Mucosa of stomach (tissue), 1 donor: ENCODE results near the gene EHD2.
"Not testable (repeated sequence)": the region's sequence is repeated elsewhere in the genome, so short reads cannot be mapped to it uniquely, and the experiment has no call there.

Source experiments
- H3K27me3 ChIP-seq: one replicate; pipeline ENCODE4 v1.7.0; 2013; ENCODE audit warnings: mild to moderate bottlenecking, low read length; ENCODE audit not compliant: control insufficient read depth, insufficient read depth
- H3K36me3 ChIP-seq: one replicate; pipeline ENCODE4 v1.7.0; 2013; ENCODE audit warnings: low read length; ENCODE audit not compliant: control insufficient read depth, insufficient read depth
- H3K4me1 ChIP-seq: one replicate; pipeline ENCODE4 v1.7.0; 2013; ENCODE audit warnings: mild to moderate bottlenecking, low read length; ENCODE audit not compliant: control insufficient read depth, insufficient read depth
- H3K4me3 ChIP-seq: one replicate; pipeline ENCODE4 v1.7.0; 2013; ENCODE audit warnings: low read length
- H3K9ac ChIP-seq: one replicate; pipeline ENCODE4 v1.7.0; 2013; ENCODE audit warnings: mild to moderate bottlenecking, low read length, moderate library complexity
- H3K9me3 ChIP-seq: one replicate; pipeline ENCODE4 v1.7.0; 2013; ENCODE audit warnings: mild to moderate bottlenecking, low read length, moderate library complexity; ENCODE audit not compliant: control insufficient read depth
- donor health status: Pancreatic carcinoma.

Gene EHD2, protein sequence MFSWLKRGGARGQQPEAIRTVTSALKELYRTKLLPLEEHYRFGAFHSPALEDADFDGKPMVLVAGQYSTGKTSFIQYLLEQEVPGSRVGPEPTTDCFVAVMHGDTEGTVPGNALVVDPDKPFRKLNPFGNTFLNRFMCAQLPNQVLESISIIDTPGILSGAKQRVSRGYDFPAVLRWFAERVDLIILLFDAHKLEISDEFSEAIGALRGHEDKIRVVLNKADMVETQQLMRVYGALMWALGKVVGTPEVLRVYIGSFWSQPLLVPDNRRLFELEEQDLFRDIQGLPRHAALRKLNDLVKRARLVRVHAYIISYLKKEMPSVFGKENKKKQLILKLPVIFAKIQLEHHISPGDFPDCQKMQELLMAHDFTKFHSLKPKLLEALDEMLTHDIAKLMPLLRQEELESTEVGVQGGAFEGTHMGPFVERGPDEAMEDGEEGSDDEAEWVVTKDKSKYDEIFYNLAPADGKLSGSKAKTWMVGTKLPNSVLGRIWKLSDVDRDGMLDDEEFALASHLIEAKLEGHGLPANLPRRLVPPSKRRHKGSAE

DNA sequence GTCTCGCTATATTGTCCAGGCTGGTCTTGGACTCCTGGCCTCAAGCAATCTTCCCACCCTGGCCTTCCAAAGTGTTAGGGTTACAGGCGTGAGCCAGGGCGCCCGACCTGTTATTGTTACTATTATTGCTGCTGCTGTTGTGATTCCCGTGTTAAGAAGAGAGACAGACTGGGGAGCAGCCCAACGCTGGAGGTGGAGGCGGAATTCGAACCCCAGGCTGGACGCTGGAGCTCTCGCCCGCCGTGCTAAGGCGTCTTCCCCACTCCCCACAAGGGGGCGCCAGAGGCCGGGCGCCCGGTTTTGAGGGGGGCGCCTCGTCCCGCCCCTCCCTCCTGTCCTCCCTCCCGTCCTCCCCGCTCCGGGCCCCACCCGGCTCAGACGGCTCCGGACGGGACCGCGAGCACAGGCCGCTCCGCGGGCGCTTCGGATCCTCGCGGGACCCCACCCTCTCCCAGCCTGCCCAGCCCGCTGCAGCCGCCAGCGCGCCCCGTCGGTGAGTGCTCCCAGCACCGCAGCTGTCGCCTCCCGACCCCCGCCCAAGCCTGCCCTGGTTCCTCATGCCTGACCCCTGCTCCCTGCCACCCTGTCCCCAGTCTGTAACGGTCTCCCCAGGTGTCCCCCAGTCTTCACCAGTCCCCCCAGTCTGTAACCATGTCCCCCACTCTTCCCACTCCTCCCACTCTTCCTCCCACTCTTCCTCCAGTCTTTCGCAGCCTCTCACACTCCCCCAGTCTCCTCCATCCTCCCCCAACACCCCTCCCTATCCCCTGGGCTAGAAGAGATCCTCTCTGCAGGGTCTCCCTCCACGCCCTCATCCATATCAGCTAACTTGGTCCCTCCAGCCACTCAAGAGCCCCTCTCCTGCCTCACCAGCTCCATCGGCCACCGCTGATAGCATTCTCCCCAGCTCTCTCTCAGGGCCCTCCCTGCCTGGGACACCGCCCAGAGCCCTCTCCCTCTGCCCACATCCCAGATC, at the start of gene EHD2:
EHD2 (plus strand) TSS at position 377 of the 976 bp plus-strand sequence. CDS start 3,191 bp downstream, outside the sequence.
- Histone ChIP-seq H3K27me3 (no peaks in the 10 kb centered on the region), H3K9me3 (no peaks in the 10 kb centered on the region), H3K4me1 (peaks cover 4% of the 10 kb centered on the region), H3K9ac (peak within 1 kb of the TSS; percentile 78), H3K36me3 (no peaks in the 10 kb centered on the region), H3K4me3 (peak within 1 kb of the TSS; percentile 46)

GRCh38 chr19:47663435-47663910, 49.7 kb upstream of the EHD2 start:
- no peak overlapping the region for H3K9ac ChIP-seq
- H3K36me3 ChIP-seq = no peaks in the 10 kb centered on the region
- H3K27me3 ChIP-seq = no peaks in the 10 kb centered on the region
- H3K4me1 ChIP-seq = peaks cover 57% of the 10 kb centered on the region
- peak overlapping the region; percentile 12 for H3K4me3 ChIP-seq
- no peaks in the 10 kb centered on the region for H3K9me3 ChIP-seq

GRCh38 chr19:47663911-47664771, 49.1 kb upstream of the EHD2 start:
- peaks cover 50% of the 10 kb centered on the region for H3K4me1 ChIP-seq
- no peaks in the 10 kb centered on the region for H3K36me3 ChIP-seq
- no peaks in the 10 kb centered on the region for H3K9me3 ChIP-seq
- peak overlapping the region; percentile 22 for H3K9ac ChIP-seq
- H3K27me3 ChIP-seq = no peaks in the 10 kb centered on the region
- H3K4me3 ChIP-seq = peak overlapping the region; percentile 12

- peaks cover 28% of the 10 kb centered on the region for H3K4me1 ChIP-seq
- not testable (repeated sequence) for H3K27me3 ChIP-seq, H3K4me3 ChIP-seq, H3K9me3 ChIP-seq, H3K36me3 ChIP-seq, H3K9ac ChIP-seq
Measured at GRCh38 chr19:47668556-47668955, 44.7 kb upstream of the EHD2 start.

- Histone ChIP-seq H3K4me1 (peaks cover 13% of the 10 kb centered on the region), H3K36me3 (peaks cover 13% of the 10 kb centered on the region), H3K4me3 (no peak overlapping the region), H3K9ac (no peak overlapping the region), H3K9me3 (no peaks in the 10 kb centered on the region), H3K27me3 (no peaks in the 10 kb centered on the region)
Measured at GRCh38 chr19:47670736-47671135, 42.5 kb upstream of the EHD2 start.

- no peaks in the 10 kb centered on the region for H3K9me3 ChIP-seq
- H3K36me3 ChIP-seq = peaks cover 13% of the 10 kb centered on the region
- H3K27me3 ChIP-seq = no peaks in the 10 kb centered on the region
- peaks cover 9% of the 10 kb centered on the region for H3K4me1 ChIP-seq
- no peak overlapping the region for H3K9ac ChIP-seq
- H3K4me3 ChIP-seq = no peak overlapping the region
Measured at GRCh38 chr19:47671499-47671898, 41.7 kb upstream of the EHD2 start.

DNA sequence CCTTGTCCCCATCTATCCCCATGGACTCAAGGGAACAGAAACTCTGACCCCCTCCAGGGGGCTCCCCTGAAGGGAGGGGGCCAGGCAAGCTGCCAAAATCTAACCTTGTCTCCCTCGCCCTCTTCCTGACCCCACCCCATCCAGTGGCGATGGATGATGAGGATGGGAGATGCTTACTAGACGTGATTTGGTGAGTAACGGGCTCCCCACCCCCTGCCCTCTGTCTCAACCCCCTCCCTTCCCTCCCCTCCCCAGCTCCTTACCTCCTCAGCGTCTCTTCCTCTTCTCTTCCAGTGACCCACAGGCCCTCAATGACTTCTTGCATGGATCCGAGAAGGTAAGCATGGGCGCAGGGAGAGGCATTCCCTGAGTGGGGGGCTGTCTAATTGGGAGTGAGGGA, 39.8 kb upstream of the EHD2 start:
- H3K36me3 ChIP-seq = peaks cover 13% of the 10 kb centered on the region
- no peaks in the 10 kb centered on the region for H3K27me3 ChIP-seq
- H3K4me3 ChIP-seq = no peak overlapping the region
- H3K9me3 ChIP-seq = no peaks in the 10 kb centered on the region
- no peaks in the 10 kb centered on the region for H3K4me1 ChIP-seq
- H3K9ac ChIP-seq = no peak overlapping the region

GRCh38 chr19:47674548-47674947, 38.7 kb upstream of the EHD2 start:
- Histone ChIP-seq H3K9ac (no peak overlapping the region), H3K27me3 (no peaks in the 10 kb centered on the region), H3K4me1 (no peaks in the 10 kb centered on the region), H3K36me3 (peaks cover 13% of the 10 kb centered on the region), H3K9me3 (no peaks in the 10 kb centered on the region), H3K4me3 (no peak overlapping the region)

DNA sequence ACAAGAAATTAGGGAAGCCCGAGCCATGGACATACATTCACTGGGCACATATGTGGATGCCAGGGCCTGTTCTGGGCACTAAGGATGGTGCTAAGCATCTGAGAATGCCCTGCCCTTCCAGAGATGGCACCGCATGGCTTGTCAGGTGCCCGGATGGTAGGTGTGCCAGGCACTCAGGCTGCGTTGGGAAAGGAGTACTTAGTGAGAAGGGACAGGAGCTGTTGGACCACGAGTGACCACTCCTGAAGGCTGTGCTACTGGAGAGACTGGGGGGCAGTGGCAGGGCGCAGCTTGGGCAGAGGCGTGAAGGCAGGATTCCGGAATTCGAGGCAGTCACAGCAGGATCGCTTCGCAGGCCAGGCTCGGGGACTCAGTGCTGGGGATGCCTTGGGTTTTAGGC, 38.0 kb upstream of the EHD2 start:
- Histone ChIP-seq H3K9me3 (no peaks in the 10 kb centered on the region), H3K27me3 (no peaks in the 10 kb centered on the region), H3K9ac (no peak overlapping the region), H3K36me3 (peaks cover 13% of the 10 kb centered on the region), H3K4me3 (no peak overlapping the region), H3K4me1 (no peaks in the 10 kb centered on the region)

GRCh38 chr19:47675859-47676258, 37.4 kb upstream of the EHD2 start:
- Histone ChIP-seq H3K27me3 (no peaks in the 10 kb centered on the region), H3K36me3 (peaks cover 8% of the 10 kb centered on the region), H3K4me1 (no peaks in the 10 kb centered on the region), H3K9ac (no peak overlapping the region), H3K9me3 (no peaks in the 10 kb centered on the region), H3K4me3 (no peak overlapping the region)

DNA sequence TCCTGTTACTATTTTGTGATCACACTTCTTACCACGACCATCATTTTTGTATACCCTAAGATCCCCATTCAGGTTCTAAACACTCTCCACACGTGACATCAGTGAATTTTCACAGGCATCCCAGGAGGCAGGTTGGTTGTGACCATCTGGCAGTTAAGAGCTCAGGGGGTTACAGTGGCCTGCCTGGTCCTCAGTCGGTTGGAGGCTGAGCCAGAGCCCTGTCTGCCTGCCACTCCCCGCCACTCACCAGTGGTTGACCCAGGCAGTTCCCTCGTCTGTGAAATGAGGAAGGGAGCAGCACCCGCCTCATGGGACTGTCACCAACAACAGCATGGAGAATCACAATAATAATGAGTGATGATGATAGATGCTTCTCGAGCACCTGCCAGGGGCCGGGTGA, 36.4 kb upstream of the EHD2 start:
- Histone ChIP-seq H3K9me3 (no peaks in the 10 kb centered on the region), H3K36me3 (peaks cover 7% of the 10 kb centered on the region), H3K9ac (no peak overlapping the region), H3K27me3 (no peaks in the 10 kb centered on the region), H3K4me1 (no peaks in the 10 kb centered on the region), H3K4me3 (no peak overlapping the region)
